PFSK-1 (cell line): ENCODE results near the gene AJAP1.

Source experiments
- FOXP2 ChIP-seq: optimal IDR thresholded peaks from 2 replicates; pipeline ENCODE3; 2011; ENCODE audit warnings: borderline replicate concordance, control low read depth, inconsistent platforms; ENCODE audit not compliant: insufficient read depth; ENCODE audit errors: extremely low read length, extremely low read depth
- POLR2AphosphoS5 ChIP-seq: IDR thresholded peaks from 2 replicates; pipeline ENCODE4 v1.6.1; 2012; ENCODE audit warnings: low read depth, mild to moderate bottlenecking, control low read depth, low read length, moderate library complexity
- SIN3A ChIP-seq: IDR thresholded peaks from 2 replicates; pipeline ENCODE4 v1.6.1; 2012; ENCODE audit warnings: mild to moderate bottlenecking, low read length, moderate library complexity, borderline replicate concordance; ENCODE audit not compliant: insufficient read depth
- TAF1 ChIP-seq: IDR thresholded peaks from 2 replicates; pipeline ENCODE4 v1.6.1; 2012; ENCODE audit warnings: low read length, control low read depth, borderline replicate concordance; ENCODE audit not compliant: insufficient read depth
- TF ChIP-seq, protein P1 (sequence below), 2 experiments: IDR thresholded peaks; 2 replicates each; pipeline versions ENCODE4 v1.6.1 to v1.8.0; 2011 to 2012; ENCODE audit warnings: low read depth in 2 of 2, low read length in 2 of 2, control low read depth in 1 of 2, inconsistent platforms in 1 of 2, mild to moderate bottlenecking in 1 of 2, moderate library complexity in 1 of 2; ENCODE audit not compliant: insufficient read depth in 1 of 2

Gene AJAP1

GRCh38 chr1:4624801-4625200, 29.6 kb upstream of the AJAP1 start:
- TF ChIP-seq SIN3A (no peak), POLR2AphosphoS5 (no peak), TAF1 (no peak), FOXP2 (no peak)
- TF ChIP-seq, protein P1, sequence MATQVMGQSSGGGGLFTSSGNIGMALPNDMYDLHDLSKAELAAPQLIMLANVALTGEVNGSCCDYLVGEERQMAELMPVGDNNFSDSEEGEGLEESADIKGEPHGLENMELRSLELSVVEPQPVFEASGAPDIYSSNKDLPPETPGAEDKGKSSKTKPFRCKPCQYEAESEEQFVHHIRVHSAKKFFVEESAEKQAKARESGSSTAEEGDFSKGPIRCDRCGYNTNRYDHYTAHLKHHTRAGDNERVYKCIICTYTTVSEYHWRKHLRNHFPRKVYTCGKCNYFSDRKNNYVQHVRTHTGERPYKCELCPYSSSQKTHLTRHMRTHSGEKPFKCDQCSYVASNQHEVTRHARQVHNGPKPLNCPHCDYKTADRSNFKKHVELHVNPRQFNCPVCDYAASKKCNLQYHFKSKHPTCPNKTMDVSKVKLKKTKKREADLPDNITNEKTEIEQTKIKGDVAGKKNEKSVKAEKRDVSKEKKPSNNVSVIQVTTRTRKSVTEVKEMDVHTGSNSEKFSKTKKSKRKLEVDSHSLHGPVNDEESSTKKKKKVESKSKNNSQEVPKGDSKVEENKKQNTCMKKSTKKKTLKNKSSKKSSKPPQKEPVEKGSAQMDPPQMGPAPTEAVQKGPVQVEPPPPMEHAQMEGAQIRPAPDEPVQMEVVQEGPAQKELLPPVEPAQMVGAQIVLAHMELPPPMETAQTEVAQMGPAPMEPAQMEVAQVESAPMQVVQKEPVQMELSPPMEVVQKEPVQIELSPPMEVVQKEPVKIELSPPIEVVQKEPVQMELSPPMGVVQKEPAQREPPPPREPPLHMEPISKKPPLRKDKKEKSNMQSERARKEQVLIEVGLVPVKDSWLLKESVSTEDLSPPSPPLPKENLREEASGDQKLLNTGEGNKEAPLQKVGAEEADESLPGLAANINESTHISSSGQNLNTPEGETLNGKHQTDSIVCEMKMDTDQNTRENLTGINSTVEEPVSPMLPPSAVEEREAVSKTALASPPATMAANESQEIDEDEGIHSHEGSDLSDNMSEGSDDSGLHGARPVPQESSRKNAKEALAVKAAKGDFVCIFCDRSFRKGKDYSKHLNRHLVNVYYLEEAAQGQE (IDR thresholded peaks at IDR 0.05; ENCODE audit: insufficient read depth in 1 of 2, low read depth in 2 of 2, low read length in 2 of 2) = no peak

GRCh38 chr1:4626061-4626460, 28.3 kb upstream of the AJAP1 start:
- no peak for TF ChIP-seq SIN3A
- TF ChIP-seq, protein P1 (IDR thresholded peaks at IDR 0.05; ENCODE audit: insufficient read depth in 1 of 2, low read depth in 2 of 2, low read length in 2 of 2) = no peak
- no peak for TF ChIP-seq TAF1
- TF ChIP-seq POLR2AphosphoS5 = no peak
- no peak for TF ChIP-seq FOXP2

- TF ChIP-seq SIN3A (no peak), POLR2AphosphoS5 (no peak), FOXP2 (no peak), TAF1 (no peak)
- TF ChIP-seq, protein P1 (IDR thresholded peaks at IDR 0.05; ENCODE audit: insufficient read depth in 1 of 2, low read depth in 2 of 2, low read length in 2 of 2) = no peak
Measured at GRCh38 chr1:4626560-4627319, 27.7 kb upstream of the AJAP1 start.

DNA sequence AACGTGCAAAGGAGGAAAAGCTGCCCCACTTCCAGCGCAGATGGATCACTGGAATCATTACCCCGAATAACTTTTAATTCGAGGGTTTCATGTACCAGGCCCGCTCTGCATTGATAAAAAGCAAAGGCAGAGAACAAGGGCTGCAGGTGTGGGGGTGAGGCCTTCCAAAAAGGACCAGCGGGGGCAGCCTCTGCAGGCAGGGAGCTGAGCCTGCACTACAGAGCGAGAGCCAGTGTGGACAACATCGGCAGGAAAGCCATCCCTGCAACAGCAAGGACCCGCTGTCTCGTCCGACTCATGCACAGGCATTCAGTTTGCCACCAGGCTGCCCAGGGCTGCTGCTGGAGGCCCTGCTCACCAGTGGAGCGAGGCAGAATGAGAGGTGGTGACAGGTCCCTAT, 27.1 kb upstream of the AJAP1 start:
- TF ChIP-seq TAF1 (no peak), SIN3A (no peak), FOXP2 (no peak), POLR2AphosphoS5 (no peak)
- TF ChIP-seq, protein P1 (IDR thresholded peaks at IDR 0.05; ENCODE audit: insufficient read depth in 1 of 2, low read depth in 2 of 2, low read length in 2 of 2) = no peak
